GM10248 (cell line): ENCODE data around the gene PTPRB.

Source experiments
- CTCF ChIA-PET: fragments of 300-600 bp; sonication (Branson Sonifier 250); formaldehyde crosslinking; extraction: SDS; loops from one replicate; lab custom pipeline; 2021; ENCODE audit warnings: antibody characterized with exemption; lab: Yijun Ruan, JAX
- POLR2A ChIA-PET: fragments of 350-650 bp; sonication (Branson Sonifier 250); formaldehyde crosslinking; extraction: SDS; loops from one replicate; lab custom pipeline; 2020; ENCODE audit warnings: antibody characterized with exemption; lab: Yijun Ruan, JAX
- DNase-seq: peaks from one replicate; pipeline ENCODE4 v3.0.0; 2012; ENCODE audit errors: extremely low spot score
- CTCF ChIP-seq: IDR thresholded peaks from 2 replicates; pipeline ENCODE4 v1.5.1; 2012; ENCODE audit warnings: mild to moderate bottlenecking, low read depth; ENCODE audit errors: extremely low read depth, missing control alignments, control extremely low read depth

Gene PTPRB

GRCh38 chr12:70590549-70591226, 46.5 kb downstream of the PTPRB start:
- TF ChIP-seq CTCF: no peak
- CTCF ChIA-PET: interaction anchor here (0.6 to 2.0 kb wide), 10 partner anchors 9 to 711 kb away, joined by 3 to 6 read pairs (median 3); no protein-coding TSS in a partner anchor
- DNase-seq: no peak
- POLR2A ChIA-PET: no interaction called here

GRCh38 chr12:70590051-70590450, 47.2 kb downstream of the PTPRB start:
- TF ChIP-seq CTCF: peak; percentile 80
- peak; percentile 41 for DNase-seq
- ChIA-PET POLR2A (no interaction called here), CTCF (interaction anchor here (0.6 to 2.0 kb wide), 12 partner anchors 8 to 129 kb away, joined by 3 to 6 read pairs (median 3); no protein-coding TSS in a partner anchor)

- ChIA-PET CTCF (interaction anchor here (1.4 to 1.7 kb wide), 2 partner anchors 684 to 705 kb away, joined by 3 read pairs; no protein-coding TSS in a partner anchor), POLR2A (no interaction called here)
- TF ChIP-seq CTCF: no peak
- DNase-seq: no peak
Observed at GRCh38 chr12:70584332-70584731, 52.9 kb downstream of the PTPRB start.

GRCh38 chr12:70583251-70583650, 54.0 kb downstream of the PTPRB start:
- no peak for TF ChIP-seq CTCF
- ChIA-PET CTCF (interaction anchor here (1.4 to 1.7 kb wide), 2 partner anchors 683 to 704 kb away, joined by 3 read pairs; no protein-coding TSS in a partner anchor), POLR2A (no interaction called here)
- no peak for DNase-seq

GRCh38 chr12:70581208-70581607, 56.0 kb downstream of the PTPRB start:
- no peak for DNase-seq
- ChIA-PET POLR2A (no interaction called here), CTCF (interaction anchor here (1.1 to 3.9 kb wide), 5 partner anchors 10 to 702 kb away, joined by 3 to 34 read pairs (median 5); no protein-coding TSS in a partner anchor)
- TF ChIP-seq CTCF: no peak

- TF ChIP-seq CTCF: no peak
- POLR2A ChIA-PET: no interaction called here
- no peak for DNase-seq
- CTCF ChIA-PET: interaction anchor here (0.7 to 4.0 kb wide), 23 partner anchors 9 to 925 kb away, joined by 3 to 91 read pairs (median 4); no protein-coding TSS in a partner anchor
Observed at GRCh38 chr12:70577283-70577634, 60.0 kb downstream of the PTPRB start.
